HG03066 (cell line): Measurements from ENCODE around the gene CCDC116.
"Not testable (repeated sequence)": the region's sequence is repeated elsewhere in the genome, so short reads cannot be mapped to it uniquely, and the experiment has no call there.

Source experiments
- ATAC-seq: cut with Tn5 transposase; IDR thresholded peaks from one replicate; pipeline ENCODE4 v1.9.1; 2021; ENCODE audit warnings: low read depth; ENCODE audit not compliant: unreplicated experiment

CCDC116 gene

GRCh38 chr22:21632237-21632895 lies at the start of gene CCDC116:
CCDC116 (plus strand) TSS chr22:21632760; CDS start chr22:21633182, 422 bp downstream.
- ATAC-seq, result no peak

GRCh38 chr22:21582801-21583740 lies 49.5 kb upstream of the CCDC116 start:
- ATAC-seq, result no peak

- no peak for ATAC-seq
Measured at GRCh38 chr22:21585389-21585788, 47.2 kb upstream of the CCDC116 start.

- peak; percentile 81 for ATAC-seq
Measured at GRCh38 chr22:21587803-21588611, 44.6 kb upstream of the CCDC116 start.

GRCh38 chr22:21589396-21589795 lies 43.2 kb upstream of the CCDC116 start:
- ATAC-seq, result no peak

GRCh38 chr22:21590809-21591641 lies 41.5 kb upstream of the CCDC116 start:
- no peak for ATAC-seq

- ATAC-seq, result no peak
Measured at GRCh38 chr22:21591695-21592094, 40.9 kb upstream of the CCDC116 start.

GRCh38 chr22:21592422-21592821 lies 40.1 kb upstream of the CCDC116 start:
- ATAC-seq, result no peak

GRCh38 chr22:21593406-21594232 lies 38.9 kb upstream of the CCDC116 start:
- no peak for ATAC-seq

GRCh38 chr22:21594865-21595452 lies 37.6 kb upstream of the CCDC116 start:
- no peak for ATAC-seq

- ATAC-seq, result not testable (repeated sequence)
Measured at GRCh38 chr22:21596356-21597135, 36.0 kb upstream of the CCDC116 start.

GRCh38 chr22:21598302-21598701 lies 34.3 kb upstream of the CCDC116 start:
- no peak for ATAC-seq

GRCh38 chr22:21599053-21599893 lies 33.3 kb upstream of the CCDC116 start:
- ATAC-seq, result no peak

- no peak for ATAC-seq
Measured at GRCh38 chr22:21602579-21602978, 30.0 kb upstream of the CCDC116 start.

GRCh38 chr22:21603973-21604372 lies 28.6 kb upstream of the CCDC116 start:
- no peak for ATAC-seq

GRCh38 chr22:21605887-21606564 lies 26.5 kb upstream of the CCDC116 start:
- ATAC-seq, result no peak

- ATAC-seq, result no peak
Measured at GRCh38 chr22:21606775-21607174, 25.8 kb upstream of the CCDC116 start.
